ENCODE results near the gene CDH4.

CDH4 gene

DNA sequence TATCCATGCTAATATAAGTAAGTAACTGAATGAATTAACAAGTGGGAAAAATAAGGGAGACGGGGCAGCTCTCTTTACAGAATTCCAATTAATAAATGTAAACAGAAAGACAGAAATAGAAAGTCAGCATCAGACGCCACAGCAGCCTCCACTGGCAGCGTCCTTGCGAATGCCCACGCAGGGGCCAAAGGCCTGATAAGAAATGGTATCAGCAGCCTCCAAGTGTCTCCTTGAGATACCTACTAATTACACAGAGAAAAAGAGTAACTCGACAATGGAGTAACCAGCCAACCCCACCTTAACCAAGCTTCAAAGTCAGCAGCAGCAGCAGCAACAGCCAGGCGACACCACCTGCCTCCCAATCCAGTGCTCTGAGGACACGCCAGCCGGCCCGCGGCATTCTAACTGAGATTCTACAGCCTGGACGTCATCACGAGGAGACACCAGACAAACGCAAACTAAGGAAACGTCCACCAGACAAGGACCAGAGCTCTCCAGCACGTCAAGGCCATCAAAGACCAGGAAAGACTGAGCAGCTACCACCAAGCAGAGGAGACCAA, 734.8 kb downstream of the CDH4 start:
- no peak for TF ChIP-seq RAD21 (IDR thresholded peaks at IDR 0.05; ENCODE audit: low read depth)

DNA sequence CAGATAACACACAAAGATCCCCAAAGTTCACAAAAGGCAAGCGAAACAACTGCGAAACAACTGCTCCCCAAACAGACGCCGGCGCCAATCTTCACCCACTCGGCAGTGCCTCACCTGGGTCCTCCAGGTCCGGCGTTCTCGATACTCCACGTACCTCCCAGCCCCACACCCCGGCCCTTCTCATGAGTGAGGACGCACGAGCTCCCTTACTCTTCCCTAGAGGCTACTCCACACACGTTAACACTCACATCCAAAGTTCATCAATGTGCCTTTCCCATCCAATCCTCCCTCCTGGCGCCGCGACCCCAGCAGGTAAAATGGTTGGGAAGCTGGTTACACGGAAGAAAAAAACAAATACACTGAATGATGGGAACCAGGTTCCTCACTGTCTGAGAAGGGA, 736.6 kb downstream of the CDH4 start:
- TF ChIP-seq FOXM1 (IDR thresholded peaks at IDR 0.05; ENCODE audit: borderline replicate concordance, low read depth) (no peak), CEBPB (IDR thresholded peaks at IDR 0.05) (no peak), TEAD4 (IDR thresholded peaks at IDR 0.05) (no peak), TAF1 (IDR thresholded peaks at IDR 0.05; ENCODE audit: low read depth) (no peak), EP300 (IDR thresholded peaks at IDR 0.05; ENCODE audit: borderline replicate concordance) (no peak)
- TF ChIP-seq, protein P1, sequence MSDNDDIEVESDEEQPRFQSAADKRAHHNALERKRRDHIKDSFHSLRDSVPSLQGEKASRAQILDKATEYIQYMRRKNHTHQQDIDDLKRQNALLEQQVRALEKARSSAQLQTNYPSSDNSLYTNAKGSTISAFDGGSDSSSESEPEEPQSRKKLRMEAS (IDR thresholded peaks at IDR 0.05), result no peak

DNA sequence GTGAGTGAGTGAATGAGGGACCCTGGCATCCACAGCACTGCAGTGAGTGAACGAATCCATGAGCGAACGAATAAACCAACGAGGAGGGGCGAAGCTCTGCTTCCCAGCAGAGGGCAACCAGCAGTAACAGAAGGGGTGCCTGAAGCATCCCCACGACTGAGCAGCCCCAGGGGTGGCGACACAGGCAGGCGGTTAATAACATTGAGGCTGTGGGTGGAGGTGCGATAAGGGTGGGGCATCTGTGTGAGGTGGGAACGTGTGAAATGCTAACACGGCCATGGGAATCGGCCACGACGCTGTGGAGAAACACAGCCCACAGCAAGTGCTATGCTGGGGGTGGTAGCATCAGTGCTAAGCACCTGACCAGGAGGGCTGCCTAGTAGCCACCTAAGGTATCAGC, 737.7 kb downstream of the CDH4 start:
- TF ChIP-seq TCF12 (IDR thresholded peaks at IDR 0.05; ENCODE audit: low read depth) (no peak), ZBTB7A (IDR thresholded peaks at IDR 0.05; ENCODE audit: low read depth) (no peak)

Measured in Ishikawa (cell line).